PFSK-1 (cell line): Measurements from ENCODE around the gene SIDT2.

Source experiments
- FOXP2 ChIP-seq: optimal IDR thresholded peaks from 2 replicates; pipeline ENCODE3; 2011; ENCODE audit warnings: borderline replicate concordance, control low read depth, inconsistent platforms; ENCODE audit not compliant: insufficient read depth; ENCODE audit errors: extremely low read length, extremely low read depth
- POLR2AphosphoS5 ChIP-seq: IDR thresholded peaks from 2 replicates; pipeline ENCODE4 v1.6.1; 2012; ENCODE audit warnings: low read depth, mild to moderate bottlenecking, control low read depth, low read length, moderate library complexity
- SIN3A ChIP-seq: IDR thresholded peaks from 2 replicates; pipeline ENCODE4 v1.6.1; 2012; ENCODE audit warnings: mild to moderate bottlenecking, low read length, moderate library complexity, borderline replicate concordance; ENCODE audit not compliant: insufficient read depth
- TAF1 ChIP-seq: IDR thresholded peaks from 2 replicates; pipeline ENCODE4 v1.6.1; 2012; ENCODE audit warnings: low read length, control low read depth, borderline replicate concordance; ENCODE audit not compliant: insufficient read depth
- TF ChIP-seq, protein P1 (sequence below), 2 experiments: IDR thresholded peaks; 2 replicates each; pipeline versions ENCODE4 v1.6.1 to v1.8.0; 2011 to 2012; ENCODE audit warnings: low read depth in 2 of 2, low read length in 2 of 2, control low read depth in 1 of 2, inconsistent platforms in 1 of 2, mild to moderate bottlenecking in 1 of 2, moderate library complexity in 1 of 2; ENCODE audit not compliant: insufficient read depth in 1 of 2

Gene SIDT2

DNA sequence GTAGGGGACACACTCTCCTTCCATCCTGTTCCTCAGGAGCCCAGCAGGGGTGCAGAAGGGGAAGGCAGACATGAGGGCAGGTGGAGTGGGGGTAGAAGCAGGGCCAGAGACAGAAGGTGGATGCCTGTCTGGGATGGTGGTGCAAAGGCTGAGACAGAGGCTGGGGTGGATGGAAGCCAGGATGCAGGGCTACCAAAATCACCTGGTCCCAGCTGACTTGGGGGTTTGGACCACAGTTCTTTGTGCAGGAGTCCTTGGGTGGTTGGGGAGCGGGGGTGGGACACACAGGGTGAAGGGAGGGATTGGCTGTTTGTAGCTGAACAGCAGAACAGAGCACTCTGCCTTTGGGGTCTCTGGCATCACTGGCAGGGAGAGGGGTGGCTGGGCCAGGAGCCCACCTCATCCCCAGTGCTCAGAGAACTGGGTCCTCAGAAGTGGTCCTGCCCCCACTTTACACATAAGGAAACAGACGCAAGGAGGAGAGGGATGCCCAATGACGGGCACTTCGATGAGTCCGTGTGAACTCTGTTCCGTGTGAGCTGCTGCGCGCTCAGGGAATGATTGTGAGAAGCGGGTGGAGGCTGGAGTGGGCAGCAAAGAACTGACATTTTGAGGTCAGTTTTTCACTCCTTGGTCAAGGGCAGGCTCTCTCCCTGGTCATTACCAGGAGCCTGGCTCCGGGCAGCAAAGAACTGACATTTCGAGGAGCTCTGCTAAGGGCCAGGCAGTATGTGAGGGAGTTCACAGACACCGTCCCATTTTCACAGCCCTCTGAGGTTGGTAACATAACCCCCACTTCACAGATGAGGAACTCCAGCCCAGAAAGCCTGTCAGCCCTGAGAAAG, 22.5 kb downstream of the SIDT2 start:
- TF ChIP-seq SIN3A (no peak), TAF1 (no peak), FOXP2 (no peak), POLR2AphosphoS5 (no peak)
- TF ChIP-seq, protein P1, sequence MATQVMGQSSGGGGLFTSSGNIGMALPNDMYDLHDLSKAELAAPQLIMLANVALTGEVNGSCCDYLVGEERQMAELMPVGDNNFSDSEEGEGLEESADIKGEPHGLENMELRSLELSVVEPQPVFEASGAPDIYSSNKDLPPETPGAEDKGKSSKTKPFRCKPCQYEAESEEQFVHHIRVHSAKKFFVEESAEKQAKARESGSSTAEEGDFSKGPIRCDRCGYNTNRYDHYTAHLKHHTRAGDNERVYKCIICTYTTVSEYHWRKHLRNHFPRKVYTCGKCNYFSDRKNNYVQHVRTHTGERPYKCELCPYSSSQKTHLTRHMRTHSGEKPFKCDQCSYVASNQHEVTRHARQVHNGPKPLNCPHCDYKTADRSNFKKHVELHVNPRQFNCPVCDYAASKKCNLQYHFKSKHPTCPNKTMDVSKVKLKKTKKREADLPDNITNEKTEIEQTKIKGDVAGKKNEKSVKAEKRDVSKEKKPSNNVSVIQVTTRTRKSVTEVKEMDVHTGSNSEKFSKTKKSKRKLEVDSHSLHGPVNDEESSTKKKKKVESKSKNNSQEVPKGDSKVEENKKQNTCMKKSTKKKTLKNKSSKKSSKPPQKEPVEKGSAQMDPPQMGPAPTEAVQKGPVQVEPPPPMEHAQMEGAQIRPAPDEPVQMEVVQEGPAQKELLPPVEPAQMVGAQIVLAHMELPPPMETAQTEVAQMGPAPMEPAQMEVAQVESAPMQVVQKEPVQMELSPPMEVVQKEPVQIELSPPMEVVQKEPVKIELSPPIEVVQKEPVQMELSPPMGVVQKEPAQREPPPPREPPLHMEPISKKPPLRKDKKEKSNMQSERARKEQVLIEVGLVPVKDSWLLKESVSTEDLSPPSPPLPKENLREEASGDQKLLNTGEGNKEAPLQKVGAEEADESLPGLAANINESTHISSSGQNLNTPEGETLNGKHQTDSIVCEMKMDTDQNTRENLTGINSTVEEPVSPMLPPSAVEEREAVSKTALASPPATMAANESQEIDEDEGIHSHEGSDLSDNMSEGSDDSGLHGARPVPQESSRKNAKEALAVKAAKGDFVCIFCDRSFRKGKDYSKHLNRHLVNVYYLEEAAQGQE (IDR thresholded peaks at IDR 0.05; ENCODE audit: insufficient read depth in 1 of 2, low read depth in 2 of 2, low read length in 2 of 2): no peak

DNA sequence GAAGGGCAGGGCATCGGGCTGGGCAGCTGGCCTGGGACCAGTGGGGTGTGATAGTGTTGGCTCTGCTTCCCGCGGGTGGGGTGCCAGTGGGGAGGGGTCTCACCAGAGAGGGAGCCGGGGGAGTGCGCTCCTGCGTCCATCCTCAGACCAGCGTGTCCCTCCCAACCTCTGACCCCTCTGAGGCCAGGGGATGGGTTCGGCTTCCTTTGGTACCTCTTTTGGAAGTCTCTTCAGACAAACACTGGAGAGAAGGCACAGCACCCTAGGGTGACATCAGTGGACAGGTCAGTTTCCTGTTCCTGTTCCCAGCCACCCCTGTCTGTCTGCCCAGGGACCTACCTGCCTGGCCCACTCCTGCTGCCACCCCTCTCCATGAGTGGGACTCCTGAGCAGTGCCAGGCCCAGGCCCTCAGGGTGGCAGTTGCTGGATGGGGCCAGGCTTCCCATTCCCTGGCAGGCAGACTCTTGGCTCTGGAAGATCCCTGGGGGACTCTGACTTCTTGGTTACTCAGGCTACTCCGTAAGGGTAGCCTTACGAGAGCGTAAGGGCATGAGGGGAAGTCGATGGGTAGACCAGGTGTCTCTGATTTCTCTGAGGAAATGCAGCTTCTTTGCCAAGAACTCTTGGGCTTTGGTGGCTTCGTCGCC, 23.2 kb downstream of the SIDT2 start:
- TF ChIP-seq, protein P1 (IDR thresholded peaks at IDR 0.05; ENCODE audit: insufficient read depth in 1 of 2, low read depth in 2 of 2, low read length in 2 of 2): no peak
- TF ChIP-seq POLR2AphosphoS5: no peak
- TF ChIP-seq TAF1: no peak
- TF ChIP-seq FOXP2: no peak
- TF ChIP-seq SIN3A: no peak

DNA sequence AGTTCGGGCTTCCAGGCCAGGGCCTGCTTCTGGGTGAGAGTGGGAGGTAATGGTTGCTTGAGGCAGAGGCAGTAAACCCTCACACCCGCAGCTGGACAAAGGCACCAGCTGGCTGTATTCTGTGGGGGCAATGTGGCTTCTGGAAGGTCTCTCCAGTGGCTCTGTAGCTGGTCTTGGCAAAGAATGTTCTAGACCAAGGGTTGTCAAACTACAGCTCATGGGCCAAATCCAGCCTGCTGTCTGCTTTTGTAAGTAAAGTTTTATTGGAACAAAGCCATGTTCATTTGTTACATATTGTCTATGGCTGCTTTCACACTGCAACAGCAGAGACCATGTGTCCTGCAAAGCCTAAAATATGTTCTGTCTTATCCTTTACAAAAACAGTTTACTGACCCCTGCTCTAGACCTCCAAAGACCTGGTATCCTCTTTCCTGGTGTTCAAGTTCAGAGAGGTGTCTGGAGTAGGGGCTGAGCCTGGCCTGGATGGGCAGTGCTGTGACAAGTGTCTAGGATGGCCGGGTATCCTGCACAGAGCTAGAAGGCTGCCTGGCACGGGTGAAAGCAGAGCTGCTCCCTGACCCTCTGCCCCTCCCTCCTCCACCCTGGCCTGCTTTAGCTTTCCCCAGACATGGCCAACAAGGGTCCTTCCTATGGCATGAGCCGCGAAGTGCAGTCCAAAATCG, 24.0 kb downstream of the SIDT2 start:
- TF ChIP-seq POLR2AphosphoS5 (no peak), SIN3A (no peak), FOXP2 (no peak), TAF1 (no peak)
- TF ChIP-seq, protein P1 (IDR thresholded peaks at IDR 0.05; ENCODE audit: insufficient read depth in 1 of 2, low read depth in 2 of 2, low read length in 2 of 2): no peak

DNA sequence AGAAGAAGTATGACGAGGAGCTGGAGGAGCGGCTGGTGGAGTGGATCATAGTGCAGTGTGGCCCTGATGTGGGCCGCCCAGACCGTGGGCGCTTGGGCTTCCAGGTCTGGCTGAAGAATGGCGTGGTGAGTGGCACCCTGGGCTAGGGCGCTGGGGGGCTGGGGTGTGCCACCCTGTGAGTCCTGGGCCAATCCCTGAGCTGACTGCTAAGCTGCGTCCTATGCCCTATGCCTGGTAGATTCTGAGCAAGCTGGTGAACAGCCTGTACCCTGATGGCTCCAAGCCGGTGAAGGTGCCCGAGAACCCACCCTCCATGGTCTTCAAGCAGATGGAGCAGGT, 24.5 kb downstream of the SIDT2 start:
- TF ChIP-seq FOXP2: no peak
- TF ChIP-seq POLR2AphosphoS5: no peak
- TF ChIP-seq, protein P1 (IDR thresholded peaks at IDR 0.05; ENCODE audit: insufficient read depth in 1 of 2, low read depth in 2 of 2, low read length in 2 of 2): no peak
- no peak for TF ChIP-seq SIN3A
- TF ChIP-seq TAF1: no peak
